Bronchial epithelial cell (primary cell): ENCODE results near the gene NAT14. TPM values are rescaled to one million over a fixed set of nuclear protein-coding genes. Genes with fewer than 3 reads are reported as not detected.

Source experiments
- DNase-seq: peaks from one replicate; pipeline ENCODE4 v3.0.0-alpha.2; 2010; ENCODE audit warnings: low read depth
- FAIRE-seq: peaks from 2 replicates; lab custom pipeline; 2011; peaks lifted over from hg19 to GRCh38; lab: Jason Lieb, UNC
- H3K27me3 ChIP-seq: 2 replicates; pipeline ENCODE4 v1.5.1; 2011; ENCODE audit warnings: low read length; ENCODE audit not compliant: control insufficient read depth, insufficient read depth
- H3K36me3 ChIP-seq: 2 replicates; pipeline ENCODE4 v1.5.1; 2011; ENCODE audit warnings: low read length; ENCODE audit not compliant: control insufficient read depth, insufficient read depth
- H3K4me3 ChIP-seq: 2 replicates; pipeline ENCODE4 v1.5.1; 2011; ENCODE audit warnings: mild to moderate bottlenecking, low read depth, low read length, control low read depth
- CTCF ChIP-seq: IDR thresholded peaks from 2 replicates; pipeline ENCODE4 v1.5.1; 2011; ENCODE audit warnings: mild to moderate bottlenecking, moderate library complexity, low read length, control low read depth, inconsistent platforms; ENCODE audit not compliant: insufficient read depth, severe bottlenecking
- total RNA-seq: library from RNA; depleted of rRNA; stranded (reverse); fragments of >200 nt; gene quantifications from 2 replicates; pipeline ENCODE4 v1.2.1, GENCODE V29; 2014

The NAT14 gene
- total RNA-seq = 2.4 and 3.5 TPM in 2 replicates

DNA sequence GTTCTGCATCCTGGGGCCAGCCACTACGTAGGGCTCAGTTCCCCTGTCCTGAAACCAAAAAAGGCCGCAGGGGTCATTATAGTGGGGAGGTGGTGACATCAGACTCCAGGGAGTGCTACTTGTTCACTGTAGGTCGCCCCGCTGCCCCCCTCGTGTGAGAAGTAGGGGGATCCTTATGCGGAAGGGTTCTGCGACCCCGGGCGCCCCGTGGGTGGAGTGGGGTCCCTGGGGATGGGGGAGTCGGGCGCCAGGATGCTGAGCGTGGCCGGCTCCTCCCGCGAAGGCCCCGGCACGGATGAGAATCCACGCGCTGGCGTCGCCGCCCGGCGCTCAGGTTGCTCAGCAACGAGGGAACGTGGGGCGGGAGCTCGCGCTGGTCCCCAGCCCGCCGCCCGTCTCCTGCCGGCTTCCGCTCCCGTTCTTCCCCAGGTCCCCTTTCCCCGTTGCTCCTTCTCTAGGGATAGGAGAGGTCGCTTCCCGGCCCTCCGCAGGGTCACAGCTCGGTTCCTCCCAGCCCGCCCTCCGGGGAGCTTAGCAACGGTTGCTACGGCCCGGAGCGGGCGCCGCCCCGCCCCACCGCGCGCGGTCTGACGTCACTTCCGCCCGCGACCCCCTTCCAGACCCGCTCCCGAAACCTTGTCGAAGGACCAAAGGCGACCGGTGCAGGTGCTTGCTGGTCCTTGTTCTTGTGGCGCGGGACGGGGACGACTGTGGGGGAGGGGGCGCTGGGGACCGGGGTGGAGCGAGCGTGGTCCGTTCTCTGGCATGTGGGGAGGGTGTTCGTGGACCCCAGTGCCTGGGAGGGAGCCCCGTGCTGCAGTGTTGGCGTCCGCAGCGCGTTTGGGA lies at the start of gene NAT14:
Gene NAT14 (plus strand): TSS at position 596 of the 846 bp plus-strand sequence. CDS start 521 bp downstream, outside the sequence.
- H3K27me3 ChIP-seq = peaks cover 2% of the 10 kb centered on the region
- peak within 1 kb of the TSS; percentile 75 for H3K4me3 ChIP-seq
- no peak for FAIRE-seq
- peaks cover 6% of the 10 kb centered on the region for H3K36me3 ChIP-seq
- no peak for DNase-seq
- no peak for TF ChIP-seq CTCF

- no peak for FAIRE-seq
- Histone ChIP-seq H3K27me3 (peaks cover 20% of the 10 kb centered on the region), H3K4me3 (no peak overlapping the region), H3K36me3 (no peaks in the 10 kb centered on the region)
- DNase-seq = no peak
- TF ChIP-seq CTCF = no peak
These were observed 48.1 kb upstream of the NAT14 start for GRCh38 chr19:55436847-55437246.

- Histone ChIP-seq H3K4me3 (no peak overlapping the region), H3K27me3 (peaks cover 23% of the 10 kb centered on the region), H3K36me3 (no peaks in the 10 kb centered on the region)
- no peak for FAIRE-seq
- TF ChIP-seq CTCF = no peak
- DNase-seq = peak; percentile 46
These were observed 47.6 kb upstream of the NAT14 start for GRCh38 chr19:55437410-55437809.

- DNase-seq (no peak), FAIRE-seq (no peak)
- peaks cover 29% of the 10 kb centered on the region for H3K27me3 ChIP-seq
- no peak overlapping the region for H3K4me3 ChIP-seq
- H3K36me3 ChIP-seq = no peaks in the 10 kb centered on the region
- TF ChIP-seq CTCF = no peak
These were observed 45.9 kb upstream of the NAT14 start for GRCh38 chr19:55439052-55439451.

DNA sequence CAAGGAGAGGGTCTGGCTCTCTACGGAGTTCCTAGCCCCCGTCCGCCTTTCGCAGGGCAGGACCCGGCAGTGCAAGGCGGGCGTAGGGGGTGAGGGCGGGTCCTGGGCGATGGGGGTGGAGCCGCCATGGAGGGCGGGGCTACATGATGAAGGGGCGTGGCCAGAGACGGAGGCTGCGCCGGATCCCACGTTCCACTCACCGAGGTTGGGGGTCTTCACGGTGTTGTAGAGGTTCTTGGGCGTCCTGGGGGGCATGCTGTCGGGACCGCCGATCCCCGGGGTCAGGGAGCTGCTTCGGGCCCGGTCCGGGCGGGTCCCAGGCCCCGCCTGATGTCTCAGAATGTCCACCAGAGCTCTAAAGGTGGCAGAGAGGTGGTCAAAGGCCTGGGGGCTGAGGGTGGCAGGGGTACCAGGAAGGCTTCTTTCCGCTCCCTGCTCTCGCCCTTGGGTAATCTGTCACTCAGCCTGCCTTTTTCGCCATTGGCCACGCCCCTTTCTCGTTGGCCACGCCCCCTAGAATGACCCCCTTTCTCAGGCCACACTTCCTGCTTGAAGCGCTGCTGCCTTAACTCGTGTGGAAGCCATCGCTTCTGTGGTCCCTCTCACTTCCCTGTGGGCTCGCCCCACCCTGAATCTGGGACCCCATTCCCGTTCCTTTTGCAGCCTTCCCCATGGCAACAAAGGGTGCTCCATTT lies 44.4 kb upstream of the NAT14 start:
- TF ChIP-seq CTCF = no peak
- DNase-seq = no peak
- no peak overlapping the region for H3K4me3 ChIP-seq

More for the DNA sequence above, 44.4 kb upstream of the NAT14 start:
- no peak for FAIRE-seq
- peaks cover 35% of the 10 kb centered on the region for H3K27me3 ChIP-seq
- no peaks in the 10 kb centered on the region for H3K36me3 ChIP-seq
